Neural crest cell (in vitro differentiated cells): ENCODE measurements around the gene CR1. TPM values are rescaled to one million over a fixed set of nuclear protein-coding genes. Genes with fewer than 3 reads are reported as not detected.
A peak's percentile ranks its signal among the peaks of the same experiment; 100 is the strongest.
"Not testable (repeated sequence)": the region's sequence is repeated elsewhere in the genome, so short reads cannot be mapped to it uniquely, and the experiment has no call there.

Source experiments
- DNase-seq: peaks from one replicate; pipeline ENCODE4 v3.0.0; 2021; ENCODE audit warnings: low read depth, mixed read lengths, low spot score
- H3K27ac Mint-ChIP-seq: one replicate; pipeline ENCODE4 v1.8.0; 2021; ENCODE audit warnings: mild to moderate bottlenecking, mixed read lengths; ENCODE audit not compliant: unreplicated experiment
- H3K27me3 Mint-ChIP-seq: 2 replicates; pipeline ENCODE4 v1.8.0; 2021; ENCODE audit warnings: low read depth, mild to moderate bottlenecking, mixed read lengths
- H3K36me3 Mint-ChIP-seq: 2 replicates; pipeline ENCODE4 v1.8.0; 2021; ENCODE audit warnings: low read depth, mild to moderate bottlenecking, mixed read lengths
- H3K4me1 Mint-ChIP-seq: 2 replicates; pipeline ENCODE4 v1.8.0; 2021; ENCODE audit warnings: mixed read lengths
- H3K4me3 Mint-ChIP-seq: one replicate; pipeline ENCODE4 v1.8.0; 2021; ENCODE audit warnings: mild to moderate bottlenecking, mixed read lengths
- H3K9me3 Mint-ChIP-seq: 2 replicates; pipeline ENCODE4 v1.8.0; 2021; ENCODE audit warnings: mixed read lengths
- CTCF ChIP-seq: fragments of 200-600 bp; sonication (generic); conservative IDR thresholded peaks from 2 replicates; pipeline ENCODE4 v1.5.0; 2021; ENCODE audit warnings: antibody characterized with exemption, mild to moderate bottlenecking
- total RNA-seq: library from RNA; stranded (reverse); gene quantifications from 2 replicates; pipeline ENCODE4 v1.2.1, GENCODE V29; 2021

Gene CR1
- total RNA-seq, 1 donor from 2014 or later, result not detected

GRCh38 chr1:207651583-207651982 is 155.6 kb downstream of the CR1 start:
- Mint-ChIP-seq H3K27ac (no peak overlapping the region), H3K27me3 (peaks cover 6% of the 10 kb centered on the region), H3K4me3 (no peak overlapping the region), H3K36me3 (no peaks in the 10 kb centered on the region), H3K9me3 (no peaks in the 10 kb centered on the region), H3K4me1 (no peaks in the 10 kb centered on the region)
- DNase-seq, result no peak
- TF ChIP-seq CTCF, result no peak

- H3K36me3 Mint-ChIP-seq, result no peaks in the 10 kb centered on the region
- TF ChIP-seq CTCF, result peak; percentile 52
- no peak overlapping the region for H3K4me3 Mint-ChIP-seq
- H3K9me3 Mint-ChIP-seq, result no peaks in the 10 kb centered on the region
- no peaks in the 10 kb centered on the region for H3K27me3 Mint-ChIP-seq
- no peaks in the 10 kb centered on the region for H3K4me1 Mint-ChIP-seq
- DNase-seq, result no peak
- no peak overlapping the region for H3K27ac Mint-ChIP-seq
These were observed 158.4 kb downstream of the CR1 start for GRCh38 chr1:207654320-207654719.

- no peak for DNase-seq
- no peaks in the 10 kb centered on the region for H3K4me1 Mint-ChIP-seq
- no peak overlapping the region for H3K27ac Mint-ChIP-seq
- no peak overlapping the region for H3K4me3 Mint-ChIP-seq
- H3K36me3 Mint-ChIP-seq, result no peaks in the 10 kb centered on the region
- no peak for TF ChIP-seq CTCF
- H3K9me3 Mint-ChIP-seq, result peaks cover 2% of the 10 kb centered on the region
- H3K27me3 Mint-ChIP-seq, result no peaks in the 10 kb centered on the region
These were observed 162.5 kb downstream of the CR1 start for GRCh38 chr1:207658408-207658807.

DNA sequence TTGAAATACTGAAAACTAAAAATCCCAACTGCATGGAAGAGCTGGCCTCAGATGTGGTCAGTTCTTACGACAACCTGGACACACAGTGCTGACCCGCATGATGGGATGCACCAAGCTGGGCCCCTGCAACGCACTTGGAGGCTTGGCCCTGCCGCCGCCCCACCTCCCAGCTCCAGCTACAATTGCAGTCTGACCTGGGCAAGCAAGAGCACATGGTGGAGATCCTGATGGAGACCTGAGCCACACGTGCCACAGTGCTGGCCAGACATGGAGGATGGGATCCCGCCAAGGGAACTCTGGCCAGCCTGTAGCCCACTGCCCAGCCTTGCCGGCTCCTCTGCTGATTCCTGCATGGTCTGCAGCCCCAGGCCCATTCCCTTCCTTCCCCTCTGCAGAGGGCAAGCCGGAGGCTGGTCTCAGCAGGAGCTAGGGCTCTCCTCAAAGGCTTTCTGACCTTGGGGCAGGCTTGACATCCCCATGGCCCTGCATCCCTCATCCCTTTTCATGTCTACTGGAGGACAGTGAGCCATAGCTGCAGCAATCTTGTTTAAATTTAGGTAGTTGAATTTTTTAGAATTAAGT is 163.0 kb downstream of the CR1 start:
- peaks cover 6% of the 10 kb centered on the region for H3K9me3 Mint-ChIP-seq
- DNase-seq, result no peak
- H3K4me3 Mint-ChIP-seq, result no peak overlapping the region
- no peak overlapping the region for H3K27ac Mint-ChIP-seq
- TF ChIP-seq CTCF, result no peak
- no peaks in the 10 kb centered on the region for H3K4me1 Mint-ChIP-seq
- no peaks in the 10 kb centered on the region for H3K36me3 Mint-ChIP-seq
- H3K27me3 Mint-ChIP-seq, result no peaks in the 10 kb centered on the region

DNA sequence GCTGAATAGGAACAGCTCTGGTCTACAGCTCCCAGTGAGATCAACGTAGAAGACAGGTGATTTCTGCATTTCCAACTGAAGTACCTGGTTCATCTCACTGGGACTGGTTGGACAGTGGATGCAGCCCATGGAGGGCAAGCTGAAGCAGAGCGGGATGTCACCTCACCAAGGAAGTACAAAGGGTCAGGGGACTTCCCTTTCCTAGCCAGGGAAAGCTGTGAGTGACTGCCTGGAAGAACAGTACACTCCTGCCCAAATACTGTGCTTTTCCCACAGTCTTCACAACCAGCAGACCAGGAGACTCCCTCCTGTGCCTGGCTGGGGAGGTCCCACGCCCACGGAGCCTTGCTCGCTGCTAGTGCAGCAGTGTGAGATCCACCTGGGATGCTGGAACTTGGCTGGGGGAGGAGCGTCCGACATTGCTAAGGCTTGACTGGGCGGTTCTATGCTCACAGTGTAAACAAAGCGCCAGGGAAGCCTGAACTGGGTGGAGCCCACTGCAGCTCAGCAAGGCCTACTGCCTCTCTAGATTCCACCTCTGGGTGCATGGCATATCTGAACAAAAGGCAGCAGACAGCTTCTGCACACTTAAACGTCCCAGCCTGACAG is 163.7 kb downstream of the CR1 start:
- no peaks in the 10 kb centered on the region for H3K27me3 Mint-ChIP-seq
- no peak overlapping the region for H3K4me3 Mint-ChIP-seq
- no peaks in the 10 kb centered on the region for H3K36me3 Mint-ChIP-seq

GRCh38 chr1:207661420-207661819 is 165.5 kb downstream of the CR1 start:
- not testable (repeated sequence) for DNase-seq, H3K4me1 Mint-ChIP-seq, H3K36me3 Mint-ChIP-seq, H3K27me3 Mint-ChIP-seq, H3K4me3 Mint-ChIP-seq, H3K27ac Mint-ChIP-seq
- peaks cover 12% of the 10 kb centered on the region for H3K9me3 Mint-ChIP-seq

More for the DNA sequence above, 163.7 kb downstream of the CR1 start:
- no peak for TF ChIP-seq CTCF
- Mint-ChIP-seq H3K9me3 (peaks cover 6% of the 10 kb centered on the region), H3K4me1 (no peaks in the 10 kb centered on the region), H3K27ac (no peak overlapping the region)
- DNase-seq, result no peak
